VCaP (cell line): Measurements from ENCODE around the gene PKD2L1.

ENCODE experiments used
- H3K27ac ChIP-seq: fragments of 450-650 bp; 2 replicates; pipeline ENCODE4 v1.5.1; 2017
- TF ChIP-seq, protein P1 (sequence below): fragments of 450-650 bp; conservative IDR thresholded peaks from 2 replicates; pipeline ENCODE4 v1.5.1; 2017; ENCODE audit warnings: mild to moderate bottlenecking, moderate library complexity

The PKD2L1 gene

DNA sequence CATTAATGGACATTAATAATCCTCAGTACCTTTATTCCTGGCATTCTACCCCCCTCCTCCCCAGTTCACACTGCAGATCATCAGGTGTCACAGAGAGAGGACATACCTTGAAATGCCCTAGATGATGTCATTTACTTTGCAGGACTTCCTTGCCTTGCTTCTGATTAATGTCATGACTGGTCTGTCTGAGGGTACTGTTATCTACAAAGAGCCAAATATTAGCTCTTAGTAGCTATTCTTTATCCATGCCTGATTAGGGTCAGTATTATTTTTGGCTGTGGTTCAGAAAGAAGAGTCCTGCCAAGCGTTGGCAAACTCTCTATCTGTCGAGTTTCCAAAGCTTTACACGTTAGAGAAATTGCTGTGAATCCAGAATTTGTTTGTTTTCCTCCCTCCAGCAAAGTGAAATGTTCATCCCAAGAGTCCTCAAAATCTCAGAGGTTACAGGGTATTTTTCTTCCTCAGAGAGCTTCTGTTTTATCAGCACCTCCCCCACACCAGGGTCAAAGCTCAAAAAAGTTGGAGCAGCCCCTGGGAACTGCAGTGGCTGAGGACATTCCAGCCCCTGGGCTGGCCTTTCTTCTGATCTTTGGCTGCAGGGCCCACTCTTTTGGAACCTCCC, 29.6 kb upstream of the PKD2L1 start:
- TF ChIP-seq, protein P1, sequence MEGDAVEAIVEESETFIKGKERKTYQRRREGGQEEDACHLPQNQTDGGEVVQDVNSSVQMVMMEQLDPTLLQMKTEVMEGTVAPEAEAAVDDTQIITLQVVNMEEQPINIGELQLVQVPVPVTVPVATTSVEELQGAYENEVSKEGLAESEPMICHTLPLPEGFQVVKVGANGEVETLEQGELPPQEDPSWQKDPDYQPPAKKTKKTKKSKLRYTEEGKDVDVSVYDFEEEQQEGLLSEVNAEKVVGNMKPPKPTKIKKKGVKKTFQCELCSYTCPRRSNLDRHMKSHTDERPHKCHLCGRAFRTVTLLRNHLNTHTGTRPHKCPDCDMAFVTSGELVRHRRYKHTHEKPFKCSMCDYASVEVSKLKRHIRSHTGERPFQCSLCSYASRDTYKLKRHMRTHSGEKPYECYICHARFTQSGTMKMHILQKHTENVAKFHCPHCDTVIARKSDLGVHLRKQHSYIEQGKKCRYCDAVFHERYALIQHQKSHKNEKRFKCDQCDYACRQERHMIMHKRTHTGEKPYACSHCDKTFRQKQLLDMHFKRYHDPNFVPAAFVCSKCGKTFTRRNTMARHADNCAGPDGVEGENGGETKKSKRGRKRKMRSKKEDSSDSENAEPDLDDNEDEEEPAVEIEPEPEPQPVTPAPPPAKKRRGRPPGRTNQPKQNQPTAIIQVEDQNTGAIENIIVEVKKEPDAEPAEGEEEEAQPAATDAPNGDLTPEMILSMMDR = no peak
- peak overlapping the region; percentile 52 for H3K27ac ChIP-seq

DNA sequence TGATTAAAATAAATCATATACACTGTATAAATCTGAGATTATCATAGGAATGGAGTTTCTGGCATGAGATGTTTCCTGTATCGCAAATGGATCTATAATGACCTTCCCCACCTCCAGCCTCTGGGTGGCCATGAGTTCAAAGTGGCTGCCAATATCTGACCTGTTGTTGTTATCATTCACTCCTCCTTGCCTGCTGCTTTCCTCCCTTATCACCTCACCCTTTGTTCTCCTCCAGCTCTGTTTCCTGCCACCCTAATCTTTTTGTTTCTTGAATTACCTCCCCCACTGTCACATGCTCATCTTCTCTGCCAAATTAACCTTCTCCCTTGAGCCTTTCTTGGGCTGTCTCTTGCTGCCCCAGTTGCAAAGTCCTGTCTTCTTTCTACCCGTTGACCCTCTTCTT, 29.0 kb upstream of the PKD2L1 start:
- H3K27ac ChIP-seq = peak overlapping the region; percentile 52
- TF ChIP-seq, protein P1 = no peak

DNA sequence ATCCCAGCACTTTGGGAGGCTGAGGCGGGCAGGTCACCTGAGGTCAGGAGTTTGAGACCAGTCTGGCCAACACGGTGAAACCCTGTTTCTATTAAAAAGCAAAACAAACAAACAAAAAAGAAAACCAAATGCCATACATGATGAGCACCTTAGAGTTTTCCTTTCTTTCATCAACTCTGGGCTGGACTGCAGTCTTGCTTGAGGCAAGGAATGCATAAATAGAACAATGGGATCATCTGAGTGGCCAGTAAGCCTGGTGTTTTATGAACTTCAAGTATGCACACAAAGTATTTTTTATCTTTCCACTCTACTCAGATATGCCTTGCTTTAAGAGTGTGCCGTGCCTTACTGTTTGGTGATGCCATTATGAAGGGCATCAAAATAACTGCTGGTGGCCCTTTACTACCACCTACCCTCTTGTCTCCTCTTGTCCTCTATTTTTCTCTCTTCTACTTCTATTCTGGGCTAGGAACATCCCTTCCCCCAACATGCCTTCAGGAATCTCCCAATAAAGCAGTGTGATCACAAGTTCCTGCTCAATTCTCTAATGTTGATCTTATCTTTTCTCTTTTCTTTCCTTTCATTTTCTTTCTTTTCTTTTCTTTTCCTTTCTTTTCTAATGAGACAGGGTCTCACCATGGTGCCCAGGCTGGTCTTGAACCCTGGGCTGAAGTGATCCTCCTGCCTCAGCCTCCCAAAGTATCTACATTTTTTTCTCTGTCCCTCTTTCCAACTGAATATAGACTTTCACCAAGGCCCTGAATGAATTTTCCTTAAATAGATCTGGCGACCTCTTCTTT, 27.2 kb upstream of the PKD2L1 start:
- H3K27ac ChIP-seq = peak overlapping the region; percentile 52
- TF ChIP-seq, protein P1 = no peak

DNA sequence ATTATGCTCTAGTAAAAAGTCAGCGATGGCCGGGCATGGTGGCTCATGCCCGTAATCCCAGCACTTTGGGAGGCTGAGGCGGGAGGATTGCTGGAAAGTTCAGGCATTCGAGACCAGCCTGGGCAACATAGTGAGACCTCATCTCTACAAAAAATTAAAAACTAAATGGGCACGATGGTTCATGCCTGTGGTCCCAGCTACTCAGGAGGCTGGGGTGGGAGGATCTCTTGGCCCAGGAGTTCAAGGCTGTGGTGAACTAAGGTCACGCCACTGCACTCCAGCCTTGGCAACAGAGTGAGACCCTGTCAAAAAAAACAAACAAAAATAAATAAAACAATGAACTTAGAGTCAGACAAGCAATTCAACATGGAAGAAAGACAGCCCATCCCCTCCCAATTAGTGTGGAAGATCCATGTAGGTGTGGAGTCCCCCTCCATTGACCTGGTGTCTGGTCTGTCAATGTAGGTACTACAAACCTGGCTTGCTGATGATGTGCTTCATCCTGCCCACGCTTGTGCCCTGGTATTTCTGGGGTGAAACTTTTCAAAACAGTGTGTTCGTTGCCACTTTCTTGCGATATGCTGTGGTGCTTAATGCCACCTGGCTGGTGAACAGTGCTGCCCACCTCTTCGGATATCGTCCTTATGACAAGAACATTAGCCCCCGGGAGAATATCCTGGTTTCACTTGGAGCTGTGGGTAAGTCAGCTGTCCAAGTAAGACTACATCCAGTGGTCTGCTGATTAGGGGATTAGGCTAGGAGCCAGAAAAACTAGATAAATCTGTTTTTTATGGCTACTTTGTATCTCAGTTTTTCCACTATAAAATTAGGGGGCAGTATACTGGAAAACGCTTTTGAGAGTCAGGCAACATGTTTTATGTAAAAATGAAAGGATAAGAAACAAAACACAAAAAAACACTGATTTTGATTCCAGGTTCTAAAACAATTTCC, 26.3 kb upstream of the PKD2L1 start:
- TF ChIP-seq, protein P1 = no peak
- peak overlapping the region; percentile 52 for H3K27ac ChIP-seq

DNA sequence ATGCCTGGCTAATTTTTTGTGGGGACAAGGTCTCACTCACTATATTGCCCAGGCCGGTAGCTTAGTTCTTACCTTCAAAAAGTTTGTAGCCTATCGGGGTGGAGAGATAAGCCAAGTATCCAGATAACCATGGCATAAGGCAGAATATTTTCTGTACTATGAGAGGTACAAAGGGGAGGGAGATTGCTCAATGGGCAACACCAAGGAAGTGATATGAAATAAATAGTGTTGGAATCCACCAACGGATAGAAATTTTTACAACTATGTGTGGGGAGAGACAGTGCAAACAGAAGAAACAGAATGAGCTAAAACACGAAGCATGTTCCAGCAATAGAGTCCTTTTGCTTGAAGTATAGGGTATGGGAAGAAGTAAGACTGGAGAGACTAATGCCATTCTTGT, 25.1 kb upstream of the PKD2L1 start:
- H3K27ac ChIP-seq = no peak overlapping the region
- TF ChIP-seq, protein P1 = no peak

DNA sequence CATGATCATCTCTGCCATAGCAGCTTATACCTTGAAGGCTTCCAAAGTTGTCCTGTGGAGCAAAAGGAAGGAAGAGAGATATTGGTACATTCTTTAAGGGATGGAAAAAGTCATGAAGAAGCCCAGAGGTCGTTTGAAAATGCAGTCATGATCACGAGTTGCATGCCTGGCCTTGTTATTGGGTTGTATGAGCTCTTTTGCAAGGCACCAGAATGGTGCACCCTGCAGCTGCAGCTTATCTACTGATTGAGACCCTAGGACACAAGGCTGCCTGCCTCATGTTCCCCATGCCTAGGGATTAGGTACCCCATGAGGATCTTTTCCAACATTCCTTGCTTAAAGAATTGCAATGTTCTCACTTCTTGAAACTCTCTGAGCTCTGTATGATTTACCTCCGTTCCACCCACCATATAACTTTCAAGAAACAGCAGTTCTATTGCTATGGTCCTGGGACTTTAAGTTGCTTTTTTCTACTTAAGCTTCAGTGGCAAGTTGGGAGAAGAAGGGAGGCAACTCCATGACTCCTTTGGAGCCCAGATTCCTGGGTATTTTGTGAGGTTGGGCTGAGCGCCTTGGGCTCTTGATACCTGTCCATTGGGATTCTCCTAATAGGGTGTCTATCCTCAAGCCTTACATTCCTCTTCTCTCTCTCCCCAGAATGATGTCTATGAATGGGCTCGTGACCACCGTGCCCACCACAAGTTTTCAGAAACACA, 23.9 kb upstream of the PKD2L1 start:
- TF ChIP-seq, protein P1 = no peak
- H3K27ac ChIP-seq = no peak overlapping the region
